ENCODE data around the gene IGFLR1. TPM values are rescaled to one million over a fixed set of nuclear protein-coding genes. Genes with fewer than 3 reads are reported as not detected.

IGFLR1 gene
- total RNA-seq, 1 donor from 2014 or later = 2.4 TPM

DNA sequence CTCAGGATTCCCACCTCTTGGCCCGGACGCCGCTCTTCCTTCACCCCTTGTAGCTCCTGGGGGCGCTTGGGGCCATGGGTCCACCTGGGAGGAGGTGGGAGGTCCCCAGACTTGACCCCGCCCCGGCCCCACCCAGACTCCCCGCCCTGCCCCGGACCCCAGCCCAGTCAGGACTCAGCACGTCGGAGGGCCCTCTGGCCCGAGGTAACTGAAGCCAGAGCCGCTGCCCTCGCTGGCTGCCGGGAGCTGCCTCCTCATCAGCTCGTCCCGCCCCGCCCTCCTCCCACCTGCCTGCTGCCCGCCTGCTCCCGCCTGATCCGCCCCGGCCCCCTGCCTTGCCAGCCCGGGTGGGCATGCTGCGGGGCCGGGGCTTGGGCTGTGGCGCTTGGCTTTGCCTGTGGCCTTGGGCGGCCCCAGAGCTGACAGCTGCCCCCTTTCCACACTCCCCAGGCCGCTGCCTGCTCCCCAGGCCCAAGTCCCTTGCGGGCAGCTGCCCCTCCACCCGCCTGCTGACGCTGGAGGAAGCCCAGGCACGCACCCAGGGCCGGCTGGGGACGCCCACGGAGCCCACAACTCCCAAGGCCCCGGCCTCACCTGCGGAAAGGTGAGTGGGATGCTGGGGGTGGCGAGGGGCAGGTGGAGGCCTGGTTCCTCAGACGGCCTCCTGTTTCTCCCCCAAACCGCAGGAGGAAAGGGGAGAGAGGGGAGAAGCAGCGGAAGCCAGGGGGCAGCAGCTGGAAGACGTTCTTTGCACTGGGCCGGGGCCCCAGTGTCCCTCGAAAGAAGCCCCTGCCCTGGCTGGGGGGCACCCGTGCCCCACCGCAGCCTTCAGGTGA is 42.5 kb upstream of the IGFLR1 start:
- TF ChIP-seq, protein P1, sequence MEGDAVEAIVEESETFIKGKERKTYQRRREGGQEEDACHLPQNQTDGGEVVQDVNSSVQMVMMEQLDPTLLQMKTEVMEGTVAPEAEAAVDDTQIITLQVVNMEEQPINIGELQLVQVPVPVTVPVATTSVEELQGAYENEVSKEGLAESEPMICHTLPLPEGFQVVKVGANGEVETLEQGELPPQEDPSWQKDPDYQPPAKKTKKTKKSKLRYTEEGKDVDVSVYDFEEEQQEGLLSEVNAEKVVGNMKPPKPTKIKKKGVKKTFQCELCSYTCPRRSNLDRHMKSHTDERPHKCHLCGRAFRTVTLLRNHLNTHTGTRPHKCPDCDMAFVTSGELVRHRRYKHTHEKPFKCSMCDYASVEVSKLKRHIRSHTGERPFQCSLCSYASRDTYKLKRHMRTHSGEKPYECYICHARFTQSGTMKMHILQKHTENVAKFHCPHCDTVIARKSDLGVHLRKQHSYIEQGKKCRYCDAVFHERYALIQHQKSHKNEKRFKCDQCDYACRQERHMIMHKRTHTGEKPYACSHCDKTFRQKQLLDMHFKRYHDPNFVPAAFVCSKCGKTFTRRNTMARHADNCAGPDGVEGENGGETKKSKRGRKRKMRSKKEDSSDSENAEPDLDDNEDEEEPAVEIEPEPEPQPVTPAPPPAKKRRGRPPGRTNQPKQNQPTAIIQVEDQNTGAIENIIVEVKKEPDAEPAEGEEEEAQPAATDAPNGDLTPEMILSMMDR (IDR thresholded peaks at IDR 0.05; ENCODE audit: insufficient read depth, low read depth, low read length) = no peak
- no peak for TF ChIP-seq EZH2 (IDR thresholded peaks at IDR 0.05; ENCODE audit: insufficient read depth, low read length)

DNA sequence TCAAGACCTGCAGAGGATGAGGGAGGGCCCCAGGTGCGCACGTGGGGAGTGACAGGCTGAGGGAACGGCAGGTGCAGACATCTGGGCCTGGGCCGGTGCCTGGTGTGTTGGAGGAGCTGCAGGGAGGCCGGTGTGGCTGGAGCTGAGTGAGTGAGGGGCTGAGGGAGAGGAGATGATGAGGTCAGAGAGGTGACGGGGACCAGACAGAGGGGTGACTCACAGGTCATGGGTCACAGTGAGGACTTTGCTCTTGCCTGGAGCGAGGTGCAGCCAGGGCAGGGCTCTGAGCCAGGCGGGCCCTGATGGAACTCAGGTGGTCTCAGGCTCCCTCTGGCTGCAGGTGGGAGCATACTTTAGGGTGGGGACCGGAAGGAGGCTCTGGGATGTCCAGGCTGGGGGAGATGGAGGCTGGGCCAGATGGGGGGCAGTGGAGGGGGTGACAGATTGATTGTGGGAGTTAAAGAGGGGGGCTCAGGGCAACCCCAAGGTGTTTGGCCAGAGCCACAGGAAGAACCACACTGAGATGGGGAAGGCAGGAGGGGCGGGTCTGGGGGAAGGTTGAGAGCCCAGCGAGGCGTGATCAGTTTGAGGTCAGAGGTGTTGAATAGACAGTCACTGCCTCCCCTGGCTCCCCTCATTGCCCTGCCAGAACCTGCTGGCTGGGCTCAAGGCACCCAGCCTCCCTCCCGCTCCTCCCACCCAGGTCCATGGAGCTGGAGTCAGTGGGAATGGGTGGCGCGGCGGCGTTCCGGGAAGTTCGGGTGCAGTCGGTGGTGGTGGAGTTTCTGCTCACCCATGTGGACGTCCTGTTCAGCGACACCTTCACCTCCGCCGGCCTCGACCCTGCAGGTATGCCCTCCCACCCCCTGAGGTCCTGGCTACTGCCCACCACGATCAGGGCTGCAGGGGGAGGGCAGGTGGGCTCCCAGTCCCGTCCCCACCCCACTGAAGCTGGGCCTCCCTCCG is 41.5 kb upstream of the IGFLR1 start:
- Histone ChIP-seq H3K4me3 (ENCODE audit: insufficient read depth, low read depth, low read length) (no peak overlapping the region), H2AFZ (ENCODE audit: low read depth, low read length) (no peak overlapping the region), H3K27me3 (ENCODE audit: insufficient read depth, low read length) (no peaks in the 10 kb centered on the region), H3K9ac (ENCODE audit: low read length) (no peak overlapping the region), H3K9me3 (ENCODE audit: insufficient read depth, low read depth, low read length) (no peaks in the 10 kb centered on the region), H3K4me2 (ENCODE audit: low read length) (no peak overlapping the region), H3K79me2 (ENCODE audit: insufficient read depth, low read length) (no peaks in the 10 kb centered on the region), H4K20me1 (ENCODE audit: insufficient read depth, low read length) (no peaks in the 10 kb centered on the region), H3K36me3 (ENCODE audit: insufficient read depth, low read length) (no peaks in the 10 kb centered on the region), H3K4me1 (ENCODE audit: insufficient read depth, low read length) (no peaks in the 10 kb centered on the region), H3K27ac (ENCODE audit: low read depth, low read length) (no peak overlapping the region)
- no peak for FAIRE-seq
- Mint-ChIP-seq H3K27me3 (ENCODE audit: low read depth, unreplicated experiment) (peaks cover 37% of the 10 kb centered on the region), H3K4me3 (ENCODE audit: unreplicated experiment) (no peak overlapping the region), H3K4me1 (ENCODE audit: low read depth, unreplicated experiment) (peaks cover 4% of the 10 kb centered on the region), H3K9me3 (ENCODE audit: unreplicated experiment) (no peaks in the 10 kb centered on the region), H3K36me3 (ENCODE audit: low read depth, unreplicated experiment) (peaks cover 11% of the 10 kb centered on the region), H3K27ac (ENCODE audit: unreplicated experiment) (no peak overlapping the region)
- no peak for DNase-seq (ENCODE audit: low read depth)
- no peak for TF ChIP-seq EZH2 (IDR thresholded peaks at IDR 0.05; ENCODE audit: insufficient read depth, low read length)
- TF ChIP-seq, protein P1 (IDR thresholded peaks at IDR 0.05; ENCODE audit: insufficient read depth, low read depth, low read length) = no peak

More for the DNA sequence above, 42.5 kb upstream of the IGFLR1 start:
- H3K9ac ChIP-seq (ENCODE audit: low read length) = no peak overlapping the region
- no peaks in the 10 kb centered on the region for H4K20me1 ChIP-seq (ENCODE audit: insufficient read depth, low read length)
- no peak overlapping the region for H3K4me3 ChIP-seq (ENCODE audit: insufficient read depth, low read depth, low read length)
- no peaks in the 10 kb centered on the region for H3K27me3 ChIP-seq (ENCODE audit: insufficient read depth, low read length)
- H3K79me2 ChIP-seq (ENCODE audit: insufficient read depth, low read length) = no peaks in the 10 kb centered on the region
- H3K36me3 ChIP-seq (ENCODE audit: insufficient read depth, low read length) = no peaks in the 10 kb centered on the region
- H3K4me1 ChIP-seq (ENCODE audit: insufficient read depth, low read length) = no peaks in the 10 kb centered on the region
- H3K9me3 ChIP-seq (ENCODE audit: insufficient read depth, low read depth, low read length) = no peaks in the 10 kb centered on the region
- H3K27ac Mint-ChIP-seq (ENCODE audit: unreplicated experiment) = no peak overlapping the region
- H3K27ac ChIP-seq (ENCODE audit: low read depth, low read length) = no peak overlapping the region
- no peak overlapping the region for H3K4me3 Mint-ChIP-seq (ENCODE audit: unreplicated experiment)
- no peak overlapping the region for H2AFZ ChIP-seq (ENCODE audit: low read depth, low read length)
- H3K9me3 Mint-ChIP-seq (ENCODE audit: unreplicated experiment) = no peaks in the 10 kb centered on the region
- DNase-seq (ENCODE audit: low read depth) (no peak), FAIRE-seq (no peak)
- H3K4me2 ChIP-seq (ENCODE audit: low read length) = no peak overlapping the region
- peaks cover 11% of the 10 kb centered on the region for H3K36me3 Mint-ChIP-seq (ENCODE audit: low read depth, unreplicated experiment)
- peaks cover 4% of the 10 kb centered on the region for H3K4me1 Mint-ChIP-seq (ENCODE audit: low read depth, unreplicated experiment)
- peaks cover 39% of the 10 kb centered on the region for H3K27me3 Mint-ChIP-seq (ENCODE audit: low read depth, unreplicated experiment)

All from astrocyte (in vitro differentiated cells and primary cell).